Fibroblast of upper back skin (primary cell): Measurements from ENCODE around the gene AHNAK2.
"Not testable (repeated sequence)": the region's sequence is repeated elsewhere in the genome, so short reads cannot be mapped to it uniquely, and the experiment has no call there.

Source experiments
- DNase-seq: peaks from one replicate; pipeline ENCODE4 v3.0.0-alpha.2; 2013

Gene AHNAK2

GRCh38 chr14:104895207-104895785 is 82.9 kb downstream of the AHNAK2 start:
- no peak for DNase-seq

- DNase-seq: no peak
These were observed 83.6 kb downstream of the AHNAK2 start for GRCh38 chr14:104894331-104895206.

DNA sequence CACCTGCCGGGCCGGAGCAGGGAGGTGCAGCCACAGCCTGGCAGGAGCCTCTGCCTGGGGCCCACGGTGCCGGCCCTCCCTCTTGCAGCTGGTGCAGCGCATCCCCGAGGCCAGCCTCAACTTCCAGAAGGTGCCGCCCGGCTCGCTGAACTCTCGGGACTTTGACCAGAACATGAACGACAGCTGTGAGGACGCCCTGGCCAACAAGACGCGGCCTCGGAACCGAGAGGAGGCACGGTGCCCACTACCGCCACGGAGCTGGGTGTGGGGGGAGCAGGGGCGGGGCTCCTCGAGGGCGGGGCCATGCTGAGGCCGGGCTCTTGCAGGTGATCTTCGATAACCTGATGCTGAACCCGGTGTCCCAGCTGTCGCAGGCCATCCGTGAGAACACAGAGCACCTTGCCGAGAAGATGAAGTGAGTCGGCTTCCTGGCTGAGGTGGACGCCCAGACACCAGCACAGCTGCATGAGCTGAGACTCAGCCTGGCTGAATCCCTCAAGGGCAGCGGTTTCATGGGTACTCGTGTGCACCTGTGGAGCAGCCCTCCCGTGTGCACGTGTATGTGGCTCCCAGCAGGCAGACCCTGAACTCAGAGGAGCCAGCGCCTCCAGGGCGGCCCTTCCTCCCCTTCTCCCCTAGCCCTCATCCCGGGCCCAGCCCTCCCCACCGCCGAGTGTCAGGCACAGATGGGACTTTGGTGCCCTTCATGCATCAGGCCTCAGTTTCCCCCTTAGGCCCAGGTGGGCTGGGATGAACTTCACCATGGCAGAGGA is 84.6 kb downstream of the AHNAK2 start:
- DNase-seq: no peak

DNA sequence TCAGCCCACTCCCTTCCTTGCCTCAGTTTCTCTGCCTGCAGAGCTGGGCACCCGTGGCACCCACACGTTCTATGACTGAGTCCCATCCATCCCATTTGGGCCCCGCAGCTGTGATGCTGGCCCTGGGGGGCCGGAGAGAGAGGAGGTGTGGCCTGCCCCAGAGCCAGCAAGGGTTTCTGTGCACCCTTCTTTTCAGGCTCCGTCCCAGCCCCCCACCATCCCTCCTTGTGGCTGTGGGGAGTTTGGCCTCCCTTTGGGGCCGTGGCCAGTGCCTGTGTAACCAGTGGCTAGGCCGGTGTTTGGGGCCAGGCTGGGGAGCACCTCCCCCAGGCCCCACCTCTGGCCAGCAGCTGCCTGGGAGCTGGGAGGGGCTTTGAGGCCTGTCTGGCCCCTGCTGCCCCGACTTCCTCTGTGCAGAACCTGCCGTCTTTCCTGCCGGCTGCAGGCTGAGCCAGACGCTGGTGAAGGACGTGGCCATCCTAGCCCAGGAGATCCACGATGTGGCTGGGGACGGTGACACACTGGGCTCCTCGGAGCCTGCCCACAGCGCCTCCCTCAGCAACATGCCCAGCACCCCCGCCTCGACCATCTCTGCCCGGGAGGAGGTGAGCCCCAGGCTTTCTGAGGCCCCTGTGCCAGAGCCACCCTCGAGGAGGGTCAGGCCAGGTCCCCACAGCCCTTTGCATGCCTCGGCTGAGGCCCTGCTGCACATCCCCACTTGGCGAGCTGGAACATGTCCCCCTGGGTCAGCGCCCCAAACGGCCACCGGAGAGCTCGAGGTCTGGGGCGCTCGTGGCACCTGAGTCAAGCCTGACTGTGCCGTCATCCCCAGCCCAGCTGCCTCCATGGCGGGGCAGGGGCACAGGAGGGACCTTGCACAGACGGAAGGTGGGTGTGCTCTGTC is 85.4 kb downstream of the AHNAK2 start:
- no peak for DNase-seq

DNA sequence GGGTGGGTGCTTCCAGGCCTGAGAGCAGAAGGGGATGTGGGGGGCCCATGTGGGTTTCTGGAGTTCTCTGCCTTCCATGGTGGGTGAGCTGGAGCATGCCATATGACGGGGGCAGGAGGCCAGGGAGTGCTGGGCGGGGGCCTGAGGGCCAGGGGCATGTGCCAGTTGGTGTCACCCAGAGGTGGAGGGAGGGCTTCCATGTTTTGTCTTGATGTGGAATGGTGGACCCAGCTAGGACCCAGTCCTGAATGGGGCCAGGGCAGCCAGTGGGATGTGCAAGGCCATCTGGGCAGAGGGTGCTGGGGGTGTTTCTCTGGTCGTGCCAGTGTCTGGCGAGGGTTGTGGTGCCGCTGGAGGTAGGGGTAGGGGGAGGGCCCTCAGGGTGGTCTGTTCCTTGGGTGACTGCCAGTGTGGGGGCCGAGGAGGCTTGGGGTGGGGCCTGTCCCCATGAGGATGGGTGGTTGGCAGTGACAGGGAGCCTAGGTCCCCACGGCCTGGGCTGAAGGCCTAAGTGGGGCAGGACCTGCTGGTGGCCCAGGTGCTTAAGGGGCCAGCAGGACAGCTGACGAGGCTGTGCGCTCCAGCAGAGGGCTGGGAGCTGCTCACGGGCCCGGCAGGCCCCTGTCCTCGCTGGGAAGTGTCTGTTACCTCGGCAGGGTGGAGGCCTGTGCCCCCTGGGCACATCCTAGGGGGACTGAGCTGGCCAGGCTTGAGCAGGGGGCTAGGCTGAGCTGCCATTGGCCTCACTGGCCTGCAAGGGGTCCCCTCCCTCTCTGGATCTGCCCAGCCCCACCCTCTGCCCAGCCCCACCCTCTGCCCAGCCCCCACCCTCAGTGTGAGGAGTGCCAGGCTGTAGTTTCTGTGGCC is 86.3 kb downstream of the AHNAK2 start:
- DNase-seq: no peak

GRCh38 chr14:104891121-104891551 is 87.0 kb downstream of the AHNAK2 start:
- no peak for DNase-seq

- DNase-seq: not testable (repeated sequence)
These were observed 87.9 kb downstream of the AHNAK2 start for GRCh38 chr14:104890292-104890691.

- no peak for DNase-seq
These were observed 88.8 kb downstream of the AHNAK2 start for GRCh38 chr14:104889375-104889757.

DNA sequence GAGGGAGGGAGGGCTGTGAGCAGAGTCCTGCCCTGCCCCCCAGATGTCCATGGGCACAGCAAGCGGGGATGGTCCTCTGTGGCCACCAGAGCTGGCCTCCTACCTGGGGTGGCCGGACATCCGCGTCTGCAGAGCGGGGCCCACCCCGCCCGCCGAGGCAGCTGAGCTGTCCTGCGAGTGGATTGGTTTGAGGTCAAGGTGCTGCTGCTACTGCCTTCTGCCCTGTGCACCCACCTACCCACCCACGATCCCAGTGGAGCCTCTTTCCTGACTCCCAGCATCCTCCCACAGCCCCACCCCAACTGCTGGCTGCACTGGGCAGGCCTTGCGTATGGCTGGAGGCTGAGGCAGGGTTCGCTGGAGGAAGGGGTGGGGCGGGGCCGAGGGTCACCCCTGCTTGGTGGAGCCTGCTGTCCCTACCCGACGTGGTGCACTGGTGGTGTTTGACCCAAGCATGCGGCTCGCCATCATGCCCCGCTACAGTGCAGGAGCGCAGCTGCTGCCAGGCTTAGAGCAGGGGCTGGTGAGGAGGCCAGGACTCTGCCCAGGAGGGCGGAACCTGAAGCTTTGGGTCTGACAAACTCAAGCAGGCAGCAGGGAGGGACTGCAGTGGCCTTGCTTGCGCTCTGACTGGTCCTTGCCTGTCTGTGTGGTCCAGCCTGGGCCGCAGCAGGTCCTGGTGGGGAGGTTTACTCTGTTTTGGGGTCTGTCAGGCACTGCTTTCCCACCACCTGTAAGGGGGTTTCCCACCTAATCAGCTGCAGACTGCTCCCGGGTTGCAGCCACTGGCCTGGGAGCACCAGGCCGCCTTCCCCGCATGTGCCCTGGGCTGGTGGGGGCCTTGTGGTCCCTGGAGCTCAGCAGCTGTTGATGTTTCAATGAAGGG is 89.4 kb downstream of the AHNAK2 start:
- no peak for DNase-seq

DNA sequence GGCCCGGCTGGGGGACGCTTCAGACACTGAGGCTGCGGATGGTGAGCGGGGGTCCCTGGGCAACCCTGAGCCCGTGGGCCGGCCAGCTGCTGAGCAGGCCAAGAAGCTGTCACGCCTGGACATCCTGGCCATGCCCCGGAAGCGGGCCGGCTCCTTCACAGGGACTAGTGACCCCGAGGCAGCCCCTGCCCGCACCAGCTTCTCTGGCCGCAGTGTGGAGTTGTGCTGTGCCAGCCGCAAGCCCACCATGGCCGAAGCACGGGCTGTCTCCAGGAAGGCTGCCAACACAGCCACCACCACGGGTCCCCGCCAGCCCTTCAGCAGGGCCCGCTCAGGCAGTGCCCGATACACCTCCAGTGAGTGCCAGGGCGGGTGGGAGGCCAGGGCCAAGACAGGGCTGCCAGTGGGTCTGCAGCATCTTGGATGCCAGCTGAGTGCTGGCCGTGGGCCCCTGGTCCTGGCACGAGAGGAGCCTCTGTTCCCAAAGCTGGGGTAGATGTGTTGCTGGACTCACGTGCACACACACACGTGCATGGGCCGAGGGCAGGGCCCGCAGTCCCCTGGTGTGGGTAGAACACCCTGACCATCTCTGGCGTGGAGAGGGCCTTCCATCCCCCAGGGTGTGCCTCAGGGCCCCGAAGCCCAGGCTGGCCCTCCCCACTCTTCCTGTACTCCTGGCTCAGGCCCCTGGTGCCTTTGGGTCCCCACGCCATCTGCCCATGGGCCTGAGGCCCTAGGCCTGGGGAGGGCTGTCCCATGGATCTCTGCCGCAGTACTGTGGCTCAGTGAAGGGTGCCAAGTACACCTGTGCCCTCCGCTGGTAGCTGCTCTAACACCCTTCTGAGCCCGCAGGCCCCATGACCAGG is 90.3 kb downstream of the AHNAK2 start:
- DNase-seq: no peak
